ENCODE data around the gene PRB2.
"Not testable (repeated sequence)": the region's sequence is repeated elsewhere in the genome, so short reads cannot be mapped to it uniquely, and the experiment has no call there.

Gene PRB2

GRCh38 chr12:11361151-11361550, 34.2 kb downstream of the PRB2 start:
- no peak overlapping the region for H3K4me2 ChIP-seq (ENCODE audit: low read length)
- no peak overlapping the region for H3K4me3 ChIP-seq (ENCODE audit: low read length)
- no peaks in the 10 kb centered on the region for H3K79me2 ChIP-seq (ENCODE audit: low read length)
- no peaks in the 10 kb centered on the region for H4K20me1 ChIP-seq (ENCODE audit: insufficient read depth, low read length)
- TF ChIP-seq CTCF (IDR thresholded peaks at IDR 0.05; ENCODE audit: low read depth, low read length) (no peak), EZH2phosphoT487 (IDR thresholded peaks at IDR 0.05; ENCODE audit: low read depth) (no peak)
- no peaks in the 10 kb centered on the region for H3K4me1 ChIP-seq (ENCODE audit: low read length)
- H3K9ac ChIP-seq (ENCODE audit: low read length): no peak overlapping the region
- no peaks in the 10 kb centered on the region for H3K27me3 ChIP-seq (ENCODE audit: low read depth, low read length)
- H3K27ac ChIP-seq (ENCODE audit: low read length): no peak overlapping the region
- H3K9me3 ChIP-seq (ENCODE audit: insufficient read depth, low read length): no peaks in the 10 kb centered on the region
- H2AFZ ChIP-seq (ENCODE audit: low read depth, low read length): no peak overlapping the region
- no peaks in the 10 kb centered on the region for H3K36me3 ChIP-seq (replicated peaks; ENCODE audit: low read depth, low read length)

- not testable (repeated sequence) for H3K79me2 ChIP-seq (ENCODE audit: low read length); H3K27ac ChIP-seq (ENCODE audit: low read length); H2AFZ ChIP-seq (ENCODE audit: low read depth, low read length); H3K4me3 ChIP-seq (ENCODE audit: low read length); H3K4me1 ChIP-seq (ENCODE audit: low read length); H3K9ac ChIP-seq (ENCODE audit: low read length); H3K36me3 ChIP-seq (replicated peaks; ENCODE audit: low read depth, low read length); H4K20me1 ChIP-seq (ENCODE audit: insufficient read depth, low read length); H3K4me2 ChIP-seq (ENCODE audit: low read length); H3K9me3 ChIP-seq (ENCODE audit: insufficient read depth, low read length); H3K27me3 ChIP-seq (ENCODE audit: low read depth, low read length)
Measured at GRCh38 chr12:11360205-11360883, 35.0 kb downstream of the PRB2 start.

GRCh38 chr12:11351736-11352135, 43.6 kb downstream of the PRB2 start:
- H3K27me3 ChIP-seq (ENCODE audit: low read depth, low read length); H3K36me3 ChIP-seq (replicated peaks; ENCODE audit: low read depth, low read length); H2AFZ ChIP-seq (ENCODE audit: low read depth, low read length); H3K79me2 ChIP-seq (ENCODE audit: low read length); H3K4me3 ChIP-seq (ENCODE audit: low read length); H3K27ac ChIP-seq (ENCODE audit: low read length); H3K4me2 ChIP-seq (ENCODE audit: low read length); H4K20me1 ChIP-seq (ENCODE audit: insufficient read depth, low read length); H3K9me3 ChIP-seq (ENCODE audit: insufficient read depth, low read length); H3K9ac ChIP-seq (ENCODE audit: low read length); H3K4me1 ChIP-seq (ENCODE audit: low read length): not testable (repeated sequence)

- Histone ChIP-seq H3K27ac (ENCODE audit: low read length) (no peak overlapping the region), H3K4me1 (ENCODE audit: low read length) (no peaks in the 10 kb centered on the region), H3K9ac (ENCODE audit: low read length) (no peak overlapping the region), H3K9me3 (ENCODE audit: insufficient read depth, low read length) (no peaks in the 10 kb centered on the region), H2AFZ (ENCODE audit: low read depth, low read length) (no peak overlapping the region), H3K36me3 (replicated peaks; ENCODE audit: low read depth, low read length) (no peaks in the 10 kb centered on the region), H3K4me3 (ENCODE audit: low read length) (no peak overlapping the region), H3K79me2 (ENCODE audit: low read length) (no peaks in the 10 kb centered on the region), H3K27me3 (ENCODE audit: low read depth, low read length) (no peaks in the 10 kb centered on the region), H3K4me2 (ENCODE audit: low read length) (no peak overlapping the region), H4K20me1 (ENCODE audit: insufficient read depth, low read length) (no peaks in the 10 kb centered on the region)
- no peak for TF ChIP-seq CTCF (IDR thresholded peaks at IDR 0.05; ENCODE audit: low read depth, low read length)
- no peak for TF ChIP-seq EZH2phosphoT487 (IDR thresholded peaks at IDR 0.05; ENCODE audit: low read depth)
Measured at GRCh38 chr12:11348439-11348838, 46.9 kb downstream of the PRB2 start.

DNA sequence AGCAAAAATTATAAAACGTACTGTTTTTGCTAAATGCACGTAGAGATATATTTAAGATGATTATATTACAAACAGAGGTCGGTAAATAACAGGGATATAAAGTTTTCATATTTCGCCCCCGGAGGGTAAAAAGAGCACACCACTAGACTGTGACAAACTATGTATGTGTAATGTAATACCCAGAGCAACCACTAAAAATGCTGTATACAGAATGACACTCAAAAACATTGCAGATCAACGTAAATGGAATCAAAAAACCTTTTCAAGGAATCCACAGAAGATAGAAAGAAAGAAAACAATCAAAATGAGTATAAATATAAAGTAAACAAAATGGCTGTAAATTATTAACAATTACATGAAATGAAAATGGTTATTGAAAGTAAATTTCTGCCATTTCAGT, 47.6 kb downstream of the PRB2 start:
- Histone ChIP-seq H4K20me1 (ENCODE audit: insufficient read depth, low read length) (no peaks in the 10 kb centered on the region), H3K9ac (ENCODE audit: low read length) (no peak overlapping the region), H3K4me2 (ENCODE audit: low read length) (no peak overlapping the region), H3K4me3 (ENCODE audit: low read length) (no peak overlapping the region), H3K27ac (ENCODE audit: low read length) (no peak overlapping the region), H3K36me3 (replicated peaks; ENCODE audit: low read depth, low read length) (no peaks in the 10 kb centered on the region), H3K4me1 (ENCODE audit: low read length) (no peaks in the 10 kb centered on the region), H2AFZ (ENCODE audit: low read depth, low read length) (no peak overlapping the region), H3K27me3 (ENCODE audit: low read depth, low read length) (no peaks in the 10 kb centered on the region), H3K9me3 (ENCODE audit: insufficient read depth, low read length) (no peaks in the 10 kb centered on the region), H3K79me2 (ENCODE audit: low read length) (no peaks in the 10 kb centered on the region)
- TF ChIP-seq CTCF (IDR thresholded peaks at IDR 0.05; ENCODE audit: low read depth, low read length) (0 out of 2 replicates have a peak, but pooled peaks have one; percentile 7), EZH2phosphoT487 (IDR thresholded peaks at IDR 0.05; ENCODE audit: low read depth) (no peak)
